IMR-90 (cell line): Measurements from ENCODE around the gene ANKRD31. TPM values are rescaled to one million over a fixed set of nuclear protein-coding genes. Genes with fewer than 3 reads are reported as not detected.
A peak's percentile ranks its signal among the peaks of the same experiment; 100 is the strongest.

ENCODE experiments used
- ATAC-seq: fragments of 200-7000 bp; cut with Tn5 transposase; 2 replicates; pipeline ENCODE4 v1.9.1; 2020; ENCODE audit warnings: low read depth, mild to moderate bottlenecking, moderate library complexity
- BruUV-seq: library from RNA; stranded (reverse); fragments of 400-500 nt; replicated peaks from 2 replicates; lab custom pipeline; 2021; lab: Mats Ljungman, UMichigan
- CTCF ChIA-PET: fragments of 300-600 bp; formaldehyde crosslinking; extraction: SDS; loops from one replicate; lab custom pipeline; 2021; ENCODE audit warnings: antibody characterized with exemption; lab: Yijun Ruan, JAX
- POLR2A ChIA-PET: fragments of 300-600 bp; sonication (Branson Sonifier 250); formaldehyde crosslinking; loops from one replicate; lab custom pipeline; 2022; ENCODE audit warnings: antibody characterized with exemption; ENCODE audit not compliant: unreplicated experiment; lab: Charles Lee
- DNase-seq: peaks from one replicate; pipeline ENCODE4 v3.0.0; 2013
- H2AFZ ChIP-seq: replicated peaks from 2 replicates; pipeline ENCODE3; 2013; ENCODE audit warnings: low read length, mild to moderate bottlenecking; ENCODE audit not compliant: poor library complexity
- H2AK5ac ChIP-seq: 2 replicates; pipeline ENCODE4 v1.6.1; 2013; ENCODE audit warnings: low read depth, low read length, inconsistent platforms
- H2AK9ac ChIP-seq: replicated peaks from 2 replicates; pipeline ENCODE3; 2013; ENCODE audit warnings: mild to moderate bottlenecking, low read depth, low read length, moderate library complexity; ENCODE audit not compliant: poor library complexity
- H2BK120ac ChIP-seq: 2 replicates; pipeline ENCODE4 v1.6.1; 2013; ENCODE audit warnings: low read depth, low read length, inconsistent platforms
- H2BK15ac ChIP-seq: 3 replicates; pipeline ENCODE4 v1.6.1; 2013; ENCODE audit warnings: low read depth, low read length, inconsistent platforms
- H2BK20ac ChIP-seq: 2 replicates; pipeline ENCODE4 v1.6.1; 2013; ENCODE audit warnings: low read depth, mild to moderate bottlenecking, inconsistent platforms, low read length, moderate library complexity
- H2BK5ac ChIP-seq: 2 replicates; pipeline ENCODE4 v1.6.1; 2013; ENCODE audit warnings: mild to moderate bottlenecking, low read depth, low read length, inconsistent platforms; ENCODE audit not compliant: poor library complexity, severe bottlenecking
- H3K14ac ChIP-seq: replicated peaks from 2 replicates; pipeline ENCODE4 v1.6.1; 2013; ENCODE audit warnings: low read depth, low read length, inconsistent platforms
- H3K18ac ChIP-seq: 2 replicates; pipeline ENCODE4 v1.6.1; 2013; ENCODE audit warnings: low read depth, low read length, control low read depth
- H3K23ac ChIP-seq: 2 replicates; pipeline ENCODE4 v1.6.1; 2013; ENCODE audit warnings: low read depth, low read length, inconsistent platforms
- H3K27ac ChIP-seq: 2 replicates; pipeline ENCODE4 v1.5.1; 2013; ENCODE audit warnings: mild to moderate bottlenecking, control low read depth, low read length; ENCODE audit not compliant: insufficient read depth
- H3K27me3 ChIP-seq: 2 replicates; pipeline ENCODE4 v1.6.1; 2013; ENCODE audit warnings: low read length; ENCODE audit not compliant: control insufficient read depth, insufficient read depth
- H3K36me3 ChIP-seq: 2 replicates; pipeline ENCODE4 v1.6.1; 2013; ENCODE audit warnings: low read length, mixed read lengths; ENCODE audit not compliant: control insufficient read depth, insufficient read depth
- H3K4ac ChIP-seq: 2 replicates; pipeline ENCODE4 v1.6.1; 2013; ENCODE audit warnings: low read depth, low read length, inconsistent platforms
- H3K4me1 ChIP-seq: 2 replicates; pipeline ENCODE4 v1.6.1; 2013; ENCODE audit warnings: low read length, mixed read lengths; ENCODE audit not compliant: control insufficient read depth, insufficient read depth
- H3K4me2 ChIP-seq: 2 replicates; pipeline ENCODE4 v1.6.1; 2013; ENCODE audit warnings: low read depth, mild to moderate bottlenecking, control low read depth, low read length, moderate library complexity
- H3K4me3 ChIP-seq: 2 replicates; pipeline ENCODE4 v1.5.1; 2013; ENCODE audit warnings: low read depth, mild to moderate bottlenecking, control low read depth, low read length, moderate library complexity; ENCODE audit not compliant: insufficient read depth
- H3K56ac ChIP-seq: 2 replicates; pipeline ENCODE4 v1.6.1; 2013; ENCODE audit warnings: low read length, inconsistent platforms; ENCODE audit not compliant: insufficient read depth; ENCODE audit errors: extremely low read depth
- H3K79me1 ChIP-seq, 2 experiments: 2 replicates each; pipeline ENCODE4 v1.6.1; 2013; ENCODE audit warnings: low read length in 2 of 2, inconsistent platforms in 1 of 2, low read depth in 1 of 2
- H3K9ac ChIP-seq: 2 replicates; pipeline ENCODE4 v1.6.1; 2013; ENCODE audit warnings: low read depth, low read length, control low read depth
- H3K9me1 ChIP-seq: 2 replicates; pipeline ENCODE4 v1.6.1; 2013; ENCODE audit warnings: low read length, inconsistent platforms; ENCODE audit not compliant: insufficient read depth
- H3K9me3 ChIP-seq: 2 replicates; pipeline ENCODE4 v1.6.1; 2013; ENCODE audit warnings: low read length; ENCODE audit not compliant: control insufficient read depth, insufficient read depth
- H4K20me1 ChIP-seq: 2 replicates; pipeline ENCODE4 v1.6.1; 2013; ENCODE audit warnings: low read length, inconsistent platforms; ENCODE audit not compliant: insufficient read depth
- H4K5ac ChIP-seq: 2 replicates; pipeline ENCODE4 v1.6.1; 2013; ENCODE audit warnings: mild to moderate bottlenecking, low read depth, low read length, control low read depth
- H4K8ac ChIP-seq, 2 experiments: 2 replicates each; pipeline ENCODE4 v1.6.1; 2013; ENCODE audit warnings: low read depth in 2 of 2, low read length in 2 of 2, control low read depth in 1 of 2, inconsistent platforms in 1 of 2
- H4K91ac ChIP-seq: 2 replicates; pipeline ENCODE4 v1.6.1; 2013; ENCODE audit warnings: low read depth, low read length, inconsistent platforms; ENCODE audit not compliant: insufficient read depth
- BHLHE40 ChIP-seq: fragments of 150-350 bp; IDR thresholded peaks from 2 replicates; pipeline ENCODE4 v1.6.1; 2016; ENCODE audit warnings: mild to moderate bottlenecking, low read depth, low read length
- CEBPB ChIP-seq: IDR thresholded peaks from 2 replicates; pipeline ENCODE4 v1.6.1; 2012; ENCODE audit warnings: low read depth, low read length, improper control_type of control experiment
- CHD1 ChIP-seq: IDR thresholded peaks from 2 replicates; pipeline ENCODE4 v1.6.1; 2012; ENCODE audit warnings: low read depth, low read length, improper control_type of control experiment
- CTCF ChIP-seq: conservative IDR thresholded peaks from 2 replicates; pipeline ENCODE4 v1.5.1; 2012; ENCODE audit warnings: mild to moderate bottlenecking, low read depth, low read length, improper control_type of control experiment
- ELK1 ChIP-seq: fragments of 150-350 bp; IDR thresholded peaks from 2 replicates; pipeline ENCODE4 v1.6.1; 2016; ENCODE audit warnings: low read depth, mild to moderate bottlenecking, low read length, moderate library complexity, borderline replicate concordance
- FOS ChIP-seq: fragments of 150-350 bp; IDR thresholded peaks from 2 replicates; pipeline ENCODE4 v1.6.1; 2016; ENCODE audit warnings: low read depth, low read length
- MAZ ChIP-seq: IDR thresholded peaks from 2 replicates; pipeline ENCODE4 v1.6.1; 2012; ENCODE audit warnings: low read depth, mild to moderate bottlenecking, low read length, improper control_type of control experiment, moderate library complexity, borderline replicate concordance
- MXI1 ChIP-seq: IDR thresholded peaks from 2 replicates; pipeline ENCODE4 v1.6.1; 2012; ENCODE audit warnings: low read depth, mild to moderate bottlenecking, low read length, moderate library complexity, borderline replicate concordance
- POLR2A ChIP-seq: IDR thresholded peaks from 2 replicates; pipeline ENCODE4 v1.6.1; 2012; ENCODE audit warnings: mild to moderate bottlenecking, low read depth, low read length
- RAD21 ChIP-seq: IDR thresholded peaks from 2 replicates; pipeline ENCODE4 v1.6.1; 2012; ENCODE audit warnings: low read length, improper control_type of control experiment
- RFX5 ChIP-seq: IDR thresholded peaks from 2 replicates; pipeline ENCODE4 v1.8.0; 2012; ENCODE audit warnings: low read depth, mild to moderate bottlenecking, low read length, moderate library complexity
- WGBS, 2 experiments: methylation state at CpG; one replicate each; pipeline versions ENCODE4 v1.1.5 to v1.1.7; 2013; ENCODE audit warnings: missing lambda C conversion rate in 2 of 2; ENCODE audit not compliant: insufficient read length in 1 of 2; ENCODE audit errors: extremely low coverage in 2 of 2; 5-methylcytosine and 5-hydroxymethylcytosine counted together
- dilution Hi-C: fragments of 300-500 bp; cut with HindIII; formaldehyde crosslinking; loops from one replicate; pipeline ENCODE4 v1.14.3; 2018; ENCODE audit warnings: low sequenced_read_pairs; ENCODE audit not compliant: unreplicated experiment
- in situ Hi-C: fragments of 300-500 bp; cut with MboI; formaldehyde crosslinking; loops from 3 replicates; pipeline ENCODE4 v1.14.3; 2019; ENCODE audit warnings: low sequenced_read_pairs, inconsistent platforms, mixed read lengths
- intact Hi-C: fragments of 100-400 bp; cut with micrococcal nuclease; formaldehyde crosslinking; loops from 2 replicates; pipeline ENCODE4 v1.10.0; 2022
- polyA plus RNA-seq, 3 experiments: library from polyadenylated mRNA; depleted of rRNA; stranded (reverse); fragments of >200 nt; gene quantifications; 2 replicates each; pipeline ENCODE4 v1.2.3, GENCODE V29; 2012; ENCODE audit warnings: low replicate concordance in 1 of 3
- total RNA-seq: library from RNA; depleted of rRNA; stranded (reverse); fragments of >200 nt; gene quantifications from 2 replicates; pipeline ENCODE4 v1.2.3, GENCODE V29; 2012

ANKRD31 gene
- total and polyA plus RNA-seq, 2 of the 4 experiments (the other 2 are of a cell fraction) = under 0.01 to 0.02 TPM

- BruUV-seq = no TSS peak
- peak within 1 kb of the TSS; percentile 70 for H2BK5ac ChIP-seq
Measured at GRCh38 chr5:75052192-75053053, 184.3 kb downstream of the ANKRD31 start, which contains the start of gene GCNT4. GCNT4 (minus strand) TSS chr5:75052558; CDS start chr5:75030037, 22,521 bp downstream.

More at GRCh38 chr5:75052192-75053053, 184.3 kb downstream of the ANKRD31 start, which contains the start of gene GCNT4:
- Histone ChIP-seq H3K27ac (peak within 1 kb of the TSS; percentile 68), H3K9me3 (no peaks in the 10 kb centered on the region), H2AK9ac (peak within 1 kb of the TSS; percentile 57), H3K18ac (peak within 1 kb of the TSS; percentile 93), H3K36me3 (no peaks in the 10 kb centered on the region), H3K4ac (peak within 1 kb of the TSS; percentile 97), H2BK120ac (peak within 1 kb of the TSS; percentile 47), H3K14ac (peak within 1 kb of the TSS; percentile 81), H3K56ac (peak within 1 kb of the TSS; percentile 92), H3K27me3 (no peaks in the 10 kb centered on the region), H3K23ac (peak within 1 kb of the TSS; percentile 90), H3K4me3 (peak within 1 kb of the TSS; percentile 82), H3K4me1 (peaks cover 21% of the 10 kb centered on the region), H3K4me2 (peak within 1 kb of the TSS; percentile 98), H4K20me1 (peaks cover 7% of the 10 kb centered on the region; the same call in 1 of the 2 replicates), H2AK5ac (peak within 1 kb of the TSS; percentile 41), H2AFZ (peak within 1 kb of the TSS; percentile 93), H4K91ac (peak within 1 kb of the TSS; percentile 74), H3K9me1 (peaks cover 33% of the 10 kb centered on the region), H4K8ac (peak within 1 kb of the TSS; percentile 27 to 87; a peak in 3 of 4 replicates), H2BK15ac (peak within 1 kb of the TSS; percentile 81; the same call in 2 of the 3 replicates), H2BK20ac (0 out of 2 replicates have a peak within 1 kb of the TSS, but pooled peaks have one; percentile 15), H3K9ac (peak within 1 kb of the TSS; percentile 99), H4K5ac (peak within 1 kb of the TSS; percentile 82), H3K79me1 (peaks cover 3 to 50% of the 10 kb centered on the region in 2 experiments; a peak in 3 of 4 replicates)
- dilution Hi-C loops (no loop called here), in situ Hi-C loops (no loop called here), intact Hi-C loops (loop anchor here (5.0 to 10.0 kb wide), 4 partner anchors 212 to 1762 kb away; partner anchors contain the start of gene F2RL1)
- ChIA-PET POLR2A (interaction anchor here (0.6 to 0.7 kb wide), 2 partner anchors 28 to 104 kb away, joined by 3 read pairs; no protein-coding TSS in a partner anchor), CTCF (interaction anchor here (0.9 to 1.3 kb wide), 3 partner anchors 14 to 228 kb away, joined by 3 read pairs; no protein-coding TSS in a partner anchor)
- peak; percentile 36 for DNase-seq
- peak; percentile 49 for ATAC-seq
- no peak for TF ChIP-seq POLR2A
- TF ChIP-seq ELK1 = no peak
- no peak for TF ChIP-seq MXI1
- TF ChIP-seq CTCF = no peak
- no peak for TF ChIP-seq RAD21
- no peak for TF ChIP-seq MAZ
- TF ChIP-seq FOS = no peak
- TF ChIP-seq RFX5 = no peak
- no peak for TF ChIP-seq CHD1
- no peak for TF ChIP-seq CEBPB
- no peak for TF ChIP-seq BHLHE40
- 4% methylated on average over 28 of the region's 74 CpGs; no CpG with 5 or more reads in 1 of the 2 experiments for WGBS, 2 experiments
